ENCODE data around the gene DAZ4.
"Not testable (repeated sequence)": the region's sequence is repeated elsewhere in the genome, so short reads cannot be mapped to it uniquely, and the experiment has no call there.

DNA sequence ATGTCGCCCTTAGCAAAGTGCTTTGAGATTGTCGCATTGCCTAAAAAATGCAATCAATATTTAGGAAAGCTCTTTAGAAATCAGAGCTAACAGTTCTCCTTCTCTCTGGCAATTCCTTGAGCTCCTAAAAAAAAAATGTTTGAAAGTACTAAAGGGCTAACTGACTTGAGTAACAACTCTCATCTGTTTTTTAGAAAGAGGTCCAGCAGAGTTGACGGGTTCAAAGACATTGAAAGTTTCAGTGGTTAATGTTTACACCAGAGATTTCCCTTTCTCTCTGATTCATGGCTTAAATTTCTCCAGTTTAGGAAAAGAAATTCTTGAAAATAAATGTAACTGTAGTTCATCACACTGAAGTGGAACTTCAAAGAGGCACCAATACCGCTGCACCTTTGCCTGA, 8.7 kb upstream of the DAZ4 start:
- not testable (repeated sequence) for TF ChIP-seq POLR2AphosphoS5 (IDR thresholded peaks at IDR 0.05; ENCODE audit: low read depth, low read length)
- TF ChIP-seq, protein P1, sequence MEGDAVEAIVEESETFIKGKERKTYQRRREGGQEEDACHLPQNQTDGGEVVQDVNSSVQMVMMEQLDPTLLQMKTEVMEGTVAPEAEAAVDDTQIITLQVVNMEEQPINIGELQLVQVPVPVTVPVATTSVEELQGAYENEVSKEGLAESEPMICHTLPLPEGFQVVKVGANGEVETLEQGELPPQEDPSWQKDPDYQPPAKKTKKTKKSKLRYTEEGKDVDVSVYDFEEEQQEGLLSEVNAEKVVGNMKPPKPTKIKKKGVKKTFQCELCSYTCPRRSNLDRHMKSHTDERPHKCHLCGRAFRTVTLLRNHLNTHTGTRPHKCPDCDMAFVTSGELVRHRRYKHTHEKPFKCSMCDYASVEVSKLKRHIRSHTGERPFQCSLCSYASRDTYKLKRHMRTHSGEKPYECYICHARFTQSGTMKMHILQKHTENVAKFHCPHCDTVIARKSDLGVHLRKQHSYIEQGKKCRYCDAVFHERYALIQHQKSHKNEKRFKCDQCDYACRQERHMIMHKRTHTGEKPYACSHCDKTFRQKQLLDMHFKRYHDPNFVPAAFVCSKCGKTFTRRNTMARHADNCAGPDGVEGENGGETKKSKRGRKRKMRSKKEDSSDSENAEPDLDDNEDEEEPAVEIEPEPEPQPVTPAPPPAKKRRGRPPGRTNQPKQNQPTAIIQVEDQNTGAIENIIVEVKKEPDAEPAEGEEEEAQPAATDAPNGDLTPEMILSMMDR (IDR thresholded peaks at IDR 0.05), result not testable (repeated sequence)

All from SK-N-SH (cell line).